Cortex of kidney (tissue), 1 donor: ENCODE results near the gene FJX1.
"Not testable (repeated sequence)": the region's sequence is repeated elsewhere in the genome, so short reads cannot be mapped to it uniquely, and the experiment has no call there.

ENCODE experiments used
- DNase-seq: peaks from one replicate; lab custom pipeline; 2025; lab: John Stamatoyannopoulos, UW

The FJX1 gene

GRCh38 chr11:35668350-35668749, 50.1 kb downstream of the FJX1 start:
- DNase-seq: not testable (repeated sequence)
